GM19239 (cell line): Measurements from ENCODE around the gene GPR55.
"Not testable (repeated sequence)": the region's sequence is repeated elsewhere in the genome, so short reads cannot be mapped to it uniquely, and the experiment has no call there.

Source experiments
- DNase-seq: peaks from one replicate; pipeline ENCODE4 v3.0.0; 2011; ENCODE audit warnings: low spot score; ENCODE audit not compliant: insufficient read length
- FAIRE-seq: peaks from 2 replicates; lab custom pipeline; 2011; peaks lifted over from hg19 to GRCh38; lab: Jason Lieb, UNC

GPR55 gene

DNA sequence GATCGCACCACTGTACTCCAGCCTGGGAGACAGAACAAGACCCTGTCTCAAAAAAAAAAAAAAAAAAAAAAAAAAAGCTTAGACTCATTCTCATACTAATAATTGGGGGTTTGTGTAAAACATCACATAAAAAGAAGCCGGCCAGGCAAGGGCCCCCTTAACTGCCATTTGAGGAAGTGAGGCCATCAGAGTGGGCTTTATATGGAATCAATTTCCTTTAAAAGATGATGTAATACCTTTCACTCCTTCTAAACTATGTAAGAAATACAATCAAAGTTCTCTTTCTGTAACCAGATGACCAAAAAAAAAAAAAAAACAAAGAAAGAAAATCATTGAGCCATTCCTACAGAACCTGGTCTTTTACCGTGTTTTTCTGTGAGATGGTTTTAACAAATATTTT is 13.1 kb upstream of the GPR55 start:
- FAIRE-seq (no peak), DNase-seq (no peak)

DNA sequence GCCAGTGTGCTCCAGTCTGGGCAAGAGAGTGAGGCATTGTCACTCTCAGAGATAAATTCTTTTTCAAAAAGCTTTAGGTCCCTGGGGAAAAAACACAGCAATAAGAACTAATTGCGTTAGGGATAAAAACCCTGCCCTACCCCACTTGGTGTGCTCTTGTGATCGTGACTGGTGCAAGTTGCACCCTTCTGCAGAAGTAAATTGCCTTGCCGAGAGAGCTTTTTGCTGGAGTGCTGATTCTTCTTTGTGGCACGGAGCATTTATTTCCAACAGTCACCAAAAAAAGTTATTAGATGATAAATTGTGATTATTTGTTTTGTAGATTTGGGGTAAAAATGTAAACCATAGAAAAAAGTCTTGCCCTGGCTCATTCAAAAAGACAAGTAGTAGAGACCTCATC is 12.3 kb upstream of the GPR55 start:
- no peak for DNase-seq
- FAIRE-seq: no peak

DNA sequence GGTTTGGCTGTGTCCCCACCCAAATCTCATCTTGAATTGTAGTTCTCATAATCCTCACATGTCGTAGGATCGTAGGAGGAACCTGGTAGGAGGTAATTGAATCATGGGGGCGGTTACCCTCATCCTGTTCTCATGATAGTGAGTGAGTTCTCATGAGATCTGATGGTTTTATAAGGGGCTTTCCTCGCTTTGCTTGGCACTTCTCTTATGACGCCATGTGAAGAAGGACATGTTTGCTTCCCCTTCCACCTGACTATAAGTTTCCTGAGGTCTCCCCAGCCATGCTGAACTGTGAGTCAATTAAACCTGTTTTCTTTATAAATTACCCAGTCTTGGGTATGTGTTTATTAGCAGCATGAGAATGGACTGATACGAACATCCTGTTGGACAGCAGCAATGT is 11.2 kb upstream of the GPR55 start:
- not testable (repeated sequence) for DNase-seq, FAIRE-seq

DNA sequence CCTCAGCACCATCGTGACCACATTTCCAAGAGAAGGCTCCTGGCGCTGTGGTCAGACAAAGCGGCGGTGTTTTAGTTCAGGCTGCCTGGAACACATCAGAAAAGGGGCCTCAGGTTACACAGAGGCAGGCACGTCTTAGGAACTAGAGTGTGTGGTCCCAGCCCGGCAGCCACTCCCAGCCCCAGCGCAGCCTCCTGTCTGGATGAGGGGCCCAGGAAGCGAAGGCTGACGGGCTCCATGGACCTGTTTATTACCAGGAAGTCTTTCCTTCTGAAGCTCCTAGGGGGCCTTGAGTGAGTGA is 10.0 kb upstream of the GPR55 start:
- FAIRE-seq (no peak), DNase-seq (no peak)

GRCh38 chr2:230934231-230935129 is 9.4 kb upstream of the GPR55 start:
- DNase-seq: no peak
- no peak for FAIRE-seq

- DNase-seq (no peak), FAIRE-seq (no peak)
Observed at GRCh38 chr2:230933521-230934180, 8.6 kb upstream of the GPR55 start.

DNA sequence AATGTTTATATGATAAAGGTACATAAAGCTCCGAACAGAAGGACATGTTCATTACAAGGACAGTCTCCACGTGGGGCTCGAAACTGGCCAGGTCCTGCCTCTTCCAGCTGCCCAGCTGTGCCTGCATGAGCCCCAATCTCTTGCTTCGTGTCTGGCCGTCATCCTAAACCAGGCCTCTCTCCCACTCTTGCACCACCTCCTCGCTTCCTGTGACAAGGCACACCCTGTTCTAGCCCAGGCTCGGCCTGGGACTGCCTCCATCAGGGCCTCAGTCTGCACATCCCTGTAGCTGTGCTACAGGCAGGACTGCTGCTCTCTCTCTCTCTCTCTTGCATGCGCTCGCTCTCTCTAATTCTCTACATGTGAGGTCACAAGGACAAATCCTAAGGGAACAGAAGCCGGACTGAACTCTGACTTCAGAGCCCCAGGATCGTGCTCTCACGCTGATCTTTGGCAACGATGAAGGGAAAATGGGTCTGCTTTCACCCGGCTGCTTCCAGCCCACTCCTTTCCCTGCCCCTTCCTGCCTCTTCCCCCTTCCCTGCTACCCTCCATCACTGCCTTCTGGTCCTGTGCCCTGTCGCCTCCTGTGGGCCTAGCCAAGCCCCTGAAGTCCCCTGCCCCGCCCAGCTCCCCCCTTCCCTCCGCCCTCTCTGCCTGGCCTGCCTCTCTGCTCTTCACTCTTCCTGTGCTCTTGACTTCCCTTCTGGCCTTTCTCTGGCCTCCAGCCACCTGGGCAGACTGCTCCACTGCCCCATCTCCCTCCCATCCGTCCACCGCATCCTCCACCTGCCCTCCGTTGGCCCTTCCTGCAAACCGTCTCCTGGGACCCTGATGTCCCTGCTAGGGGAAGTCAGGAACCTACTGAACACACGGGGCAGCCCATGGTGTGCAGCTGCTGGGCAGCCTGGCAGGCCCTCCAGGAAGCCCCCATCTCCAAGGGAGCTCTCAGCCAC is 7.8 kb upstream of the GPR55 start:
- DNase-seq (no peak), FAIRE-seq (no peak)

- FAIRE-seq (no peak), DNase-seq (no peak)
Observed at GRCh38 chr2:230931556-230932231, 6.7 kb upstream of the GPR55 start.

DNA sequence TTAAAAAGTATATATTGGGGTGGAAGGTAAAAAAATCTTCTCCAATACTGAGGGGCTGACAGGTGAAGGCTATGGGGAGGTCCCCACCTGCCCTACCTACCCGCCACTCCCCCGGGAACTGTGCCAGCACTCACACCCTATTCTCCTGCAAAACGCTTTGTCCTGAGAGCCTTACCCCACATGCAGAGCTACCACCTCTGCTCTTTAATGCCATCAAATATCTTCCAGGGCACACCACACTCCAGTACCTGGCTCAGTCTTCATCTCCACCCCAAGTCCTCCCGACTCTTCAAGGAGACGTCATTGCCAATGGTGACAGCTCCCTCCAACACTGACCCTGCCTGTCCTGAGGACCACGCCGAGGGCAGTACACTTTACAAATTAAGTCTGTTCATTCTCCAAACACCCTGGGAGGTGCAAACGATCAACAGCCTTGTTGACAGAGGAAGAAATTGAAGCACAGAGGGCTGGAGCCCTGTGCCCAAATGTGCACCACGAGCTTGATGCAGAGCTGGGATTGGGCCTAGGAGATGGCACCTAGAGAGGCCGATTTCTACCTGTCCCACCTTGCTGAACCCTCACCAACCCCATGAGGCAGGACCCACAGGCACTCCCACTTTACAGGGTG is 6.0 kb upstream of the GPR55 start:
- DNase-seq (no peak), FAIRE-seq (no peak)

DNA sequence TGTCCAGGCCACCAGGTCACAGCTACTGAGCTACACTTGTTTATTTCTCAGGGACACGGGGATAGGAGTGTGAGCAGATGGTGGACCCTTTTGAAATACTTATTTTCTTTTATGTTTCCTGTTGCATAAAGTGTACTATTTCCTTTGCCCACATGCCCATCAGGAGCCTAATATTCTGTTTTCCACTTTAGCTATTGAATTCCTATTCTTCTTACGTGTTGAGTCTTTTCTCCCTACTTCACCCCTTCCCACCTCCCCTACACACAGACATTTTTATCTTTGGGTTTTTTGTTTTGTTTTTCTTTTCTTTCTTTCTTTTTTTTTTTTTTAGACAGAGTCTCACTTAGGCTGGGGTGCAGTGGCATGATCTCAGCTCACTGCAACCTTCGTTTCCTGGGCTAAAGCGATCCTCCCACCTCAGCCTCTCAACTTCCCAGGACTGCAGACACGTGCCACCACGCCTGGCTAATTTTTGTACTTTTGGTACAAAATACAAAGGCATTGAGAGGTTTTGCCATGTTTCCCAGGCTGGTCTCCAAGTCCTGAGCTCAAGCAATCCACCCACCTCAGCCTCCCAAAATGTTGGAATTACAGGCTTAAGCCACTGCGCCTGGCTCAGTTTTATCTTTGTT is 5.2 kb upstream of the GPR55 start:
- DNase-seq (no peak), FAIRE-seq (no peak)

DNA sequence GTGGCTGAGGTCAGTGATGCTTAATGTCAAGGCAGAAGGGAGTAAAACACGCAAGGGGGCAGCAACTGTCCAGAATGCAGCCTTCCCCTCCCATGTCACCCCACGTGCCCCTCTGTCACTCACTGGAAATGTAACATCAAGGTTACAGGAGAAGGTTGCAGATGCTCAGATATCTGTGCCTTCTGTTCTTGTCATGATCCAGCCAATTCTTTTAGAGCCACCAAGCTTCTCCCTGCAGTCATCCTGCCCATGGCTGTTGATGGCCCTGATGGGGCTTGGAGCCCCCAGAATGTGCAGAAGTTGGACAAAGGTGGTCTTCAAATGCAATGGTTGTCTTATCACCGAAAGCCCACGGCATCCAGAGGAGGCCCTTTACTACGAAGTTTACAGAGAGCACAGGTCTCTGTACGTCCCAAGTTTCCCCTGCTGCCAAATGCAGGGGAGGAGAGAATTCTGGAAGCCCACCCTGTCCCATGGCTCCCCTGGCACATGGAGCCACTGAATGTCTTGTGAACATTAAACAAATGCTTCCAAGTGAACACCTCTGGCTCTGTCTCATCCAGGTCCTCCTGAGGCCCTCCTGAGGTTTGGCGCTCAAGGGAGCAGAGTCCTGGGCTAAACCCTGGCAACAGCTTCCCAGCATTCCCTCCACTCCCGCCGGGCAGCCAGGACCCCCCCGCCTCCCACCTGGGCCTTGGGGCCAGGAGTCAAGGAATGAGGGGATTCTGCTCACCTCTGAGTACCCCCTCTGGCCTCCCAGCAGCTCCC is 4.5 kb upstream of the GPR55 start:
- FAIRE-seq: no peak
- no peak for DNase-seq

DNA sequence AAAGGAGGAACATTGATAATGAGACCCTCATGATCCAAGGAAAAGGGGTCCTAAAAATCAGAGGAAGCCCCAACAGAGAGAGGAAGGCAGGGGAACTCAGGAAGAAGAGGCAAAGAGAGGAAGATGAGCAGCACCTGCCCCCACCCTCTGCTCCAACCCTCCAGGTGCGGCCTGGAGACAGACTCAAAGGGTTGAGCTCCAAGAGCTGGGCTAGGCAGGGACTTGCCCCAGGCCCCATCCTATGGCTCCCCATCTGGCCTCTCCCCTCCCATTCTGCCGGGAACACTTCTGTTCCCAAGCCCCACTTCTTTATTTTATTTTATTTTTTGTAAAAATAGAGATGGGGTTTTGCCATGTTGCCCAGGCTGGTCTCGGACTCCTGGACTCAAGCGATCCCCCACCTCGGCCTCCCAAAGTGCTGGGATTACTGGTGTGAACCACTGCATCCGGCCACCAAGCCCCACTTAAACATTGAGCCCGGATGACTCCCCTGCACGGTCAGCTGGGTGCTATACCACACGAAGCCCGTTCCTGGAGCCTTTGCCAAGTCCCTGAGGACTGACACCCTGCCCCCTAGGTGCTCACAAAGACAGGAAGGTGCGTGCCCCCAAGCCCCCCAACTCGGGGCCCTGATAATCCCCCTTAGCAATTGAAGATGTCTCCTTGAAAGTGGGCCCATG is 3.8 kb upstream of the GPR55 start:
- FAIRE-seq: no peak
- no peak for DNase-seq

- DNase-seq (no peak), FAIRE-seq (no peak)
Observed at GRCh38 chr2:230927711-230928341, 2.8 kb upstream of the GPR55 start.

- FAIRE-seq: peak; percentile 18
- no peak for DNase-seq
Observed at GRCh38 chr2:230925879-230926765, 1.1 kb upstream of the GPR55 start.

GRCh38 chr2:230925443-230925878 is 419 bp upstream of the GPR55 start:
- FAIRE-seq: no peak

GRCh38 chr2:230924092-230924469 is 961 bp downstream of the GPR55 start:
- DNase-seq (no peak), FAIRE-seq (no peak)

More at GRCh38 chr2:230925443-230925878, 419 bp upstream of the GPR55 start:
- DNase-seq: no peak
